ENCODE results near the gene KBTBD3. TPM values are rescaled to one million over a fixed set of nuclear protein-coding genes. Genes with fewer than 3 reads are reported as not detected.

Gene KBTBD3
- total RNA-seq, 4 donors from 2014 or later, result 8.4 to 15.6 (median 13.4) TPM

GRCh38 chr11:106101370-106101769 is 24.2 kb upstream of the KBTBD3 start:
- no peak for DNase-seq (ENCODE audit: low spot score in 2 of 2)
- H3K4me3 ChIP-seq, result no peak overlapping the region
- H3K27me3 ChIP-seq, result no peaks in the 10 kb centered on the region
- no peaks in the 10 kb centered on the region for H3K9me3 ChIP-seq
- no peaks in the 10 kb centered on the region for H3K4me1 ChIP-seq
- 82 to 85% methylated on average over 3 of the region's 3 CpGs for WGBS, 2 donors
- peaks cover 0 to 26% (median 0%) of the 10 kb centered on the region in 3 donors for H3K36me3 ChIP-seq
- no peak overlapping the region for H3K27ac ChIP-seq
- TF ChIP-seq CTCF (IDR thresholded peaks at IDR 0.05), result no peak

- no peak for TF ChIP-seq EP300 (IDR thresholded peaks at IDR 0.05)
- TF ChIP-seq POLR2A (IDR thresholded peaks at IDR 0.05), result no peak
- TF ChIP-seq CTCF (IDR thresholded peaks at IDR 0.05), result no peak
- H3K36me3 ChIP-seq, result peaks cover 0 to 50% (median 0%) of the 10 kb centered on the region in 3 donors
- H3K9me3 ChIP-seq, result no peaks in the 10 kb centered on the region
- no peaks in the 10 kb centered on the region for H3K27me3 ChIP-seq
- no peak overlapping the region for H3K27ac ChIP-seq
- 73 to 86% methylated on average over 1 of the region's 1 CpG for WGBS, 2 donors
- no peak overlapping the region for H3K4me3 ChIP-seq
- DNase-seq (ENCODE audit: low spot score in 2 of 2), result no peak
- H3K4me1 ChIP-seq, result no peaks in the 10 kb centered on the region
These were observed 21.9 kb upstream of the KBTBD3 start for GRCh38 chr11:106098893-106099553.

GRCh38 chr11:106092446-106092845 is 15.3 kb upstream of the KBTBD3 start:
- no peaks in the 10 kb centered on the region for H3K27me3 ChIP-seq
- peaks cover 0 to 64% (median 0%) of the 10 kb centered on the region in 3 donors for H3K36me3 ChIP-seq
- WGBS, 2 donors, result 67 to 72% methylated on average over 1 of the region's 1 CpG
- H3K9me3 ChIP-seq, result no peaks in the 10 kb centered on the region
- no peak overlapping the region for H3K4me3 ChIP-seq
- no peak for TF ChIP-seq EP300 (IDR thresholded peaks at IDR 0.05)
- TF ChIP-seq POLR2A (IDR thresholded peaks at IDR 0.05), result no peak
- TF ChIP-seq CTCF (IDR thresholded peaks at IDR 0.05), result no peak
- no peak for DNase-seq (ENCODE audit: low spot score in 2 of 2)
- no peak overlapping the region for H3K27ac ChIP-seq
- H3K4me1 ChIP-seq, result peaks cover 0 to 38% (median 7%) of the 10 kb centered on the region in 4 donors

GRCh38 chr11:106091480-106092123 is 14.5 kb upstream of the KBTBD3 start:
- TF ChIP-seq POLR2A (IDR thresholded peaks at IDR 0.05) (no peak), CTCF (IDR thresholded peaks at IDR 0.05) (no peak), EP300 (IDR thresholded peaks at IDR 0.05) (no peak)
- no peaks in the 10 kb centered on the region for H3K27me3 ChIP-seq
- H3K9me3 ChIP-seq, result no peaks in the 10 kb centered on the region
- peaks cover 0 to 55% (median 0%) of the 10 kb centered on the region in 3 donors for H3K36me3 ChIP-seq
- peaks cover 0 to 46% (median 11%) of the 10 kb centered on the region in 4 donors for H3K4me1 ChIP-seq
- H3K27ac ChIP-seq, result no peak overlapping the region
- no peak for DNase-seq (ENCODE audit: low spot score in 2 of 2)
- 57 to 60% methylated on average over 3 of the region's 3 CpGs for WGBS, 2 donors
- no peak overlapping the region for H3K4me3 ChIP-seq

GRCh38 chr11:106088896-106089295 is 11.7 kb upstream of the KBTBD3 start:
- TF ChIP-seq CTCF (IDR thresholded peaks at IDR 0.05), result no peak
- TF ChIP-seq POLR2A (IDR thresholded peaks at IDR 0.05), result no peak
- TF ChIP-seq EP300 (IDR thresholded peaks at IDR 0.05), result no peak
- H3K27me3 ChIP-seq, result no peaks in the 10 kb centered on the region
- peaks cover 0 to 42% (median 0%) of the 10 kb centered on the region in 3 donors for H3K36me3 ChIP-seq
- WGBS, 2 donors, result 87 to 89% methylated on average over 4 of the region's 4 CpGs
- peaks cover 0 to 56% (median 12%) of the 10 kb centered on the region in 4 donors for H3K4me1 ChIP-seq
- no peak for DNase-seq (ENCODE audit: low spot score in 2 of 2)
- no peak overlapping the region for H3K27ac ChIP-seq
- no peaks in the 10 kb centered on the region for H3K9me3 ChIP-seq
- H3K4me3 ChIP-seq, result no peak overlapping the region

Data from tibial nerve (tissue), 4 donors.